A673 (cell line): ENCODE data around the gene PACS2.

Source experiments
- CTCF ChIP-seq: fragments of 300-800, 200-600 bp; sonication (generic); conservative IDR thresholded peaks from 2 replicates; pipeline ENCODE4 v1.5.1; 2017; ENCODE audit warnings: low read depth, mild to moderate bottlenecking, antibody characterized with exemption, low read length, moderate library complexity, mixed read lengths
- EZH2 ChIP-seq: fragments of 200-600 bp; sonication (generic); IDR thresholded peaks from 2 replicates; pipeline ENCODE4 v1.6.1; 2017; ENCODE audit warnings: borderline replicate concordance, low read depth, mild to moderate bottlenecking, mixed read lengths, antibody characterized with exemption, low read length; ENCODE audit not compliant: poor library complexity, severe bottlenecking

GRCh38 chr14:105282098-105282725 lies 32.3 kb upstream of the PACS2 start:
- no peak; the same call in 1 of the 2 replicates for TF ChIP-seq CTCF
- TF ChIP-seq EZH2: no peak
